GM23248 (cell line): ENCODE measurements around the gene ITGB2. TPM values are rescaled to one million over a fixed set of nuclear protein-coding genes. Genes with fewer than 3 reads are reported as not detected.

Experiments used
- DNase-seq: peaks from one replicate; pipeline ENCODE4 v3.0.0-alpha.2; 2015
- H2AFZ ChIP-seq: fragments of 200-600 bp; sonication (generic); 2 replicates; pipeline ENCODE4 v1.6.1; 2016; ENCODE audit warnings: antibody characterized with exemption
- H3F3A ChIP-seq: fragments of 200-600 bp; sonication (generic); 2 replicates; pipeline ENCODE4 v1.6.1; 2016; ENCODE audit warnings: mild to moderate bottlenecking, antibody characterized with exemption, mixed run types; ENCODE audit not compliant: insufficient read depth
- H3K27ac ChIP-seq: fragments of 200-600 bp; sonication (generic); 2 replicates; pipeline ENCODE4 v1.5.1; 2016; ENCODE audit warnings: mild to moderate bottlenecking
- H3K27me3 ChIP-seq: fragments of 200-600 bp; sonication (generic); replicated peaks from 2 replicates; pipeline ENCODE4 v1.6.1; 2016; ENCODE audit warnings: mild to moderate bottlenecking; ENCODE audit not compliant: insufficient read depth
- H3K36me3 ChIP-seq: fragments of 200-600 bp; sonication (generic); 2 replicates; pipeline ENCODE4 v1.6.1; 2016; ENCODE audit warnings: low read depth, mild to moderate bottlenecking
- H3K4me1 ChIP-seq: fragments of 200-600 bp; sonication (generic); 2 replicates; pipeline ENCODE4 v1.6.1; 2016; ENCODE audit warnings: mild to moderate bottlenecking; ENCODE audit not compliant: insufficient read depth
- H3K4me2 ChIP-seq: fragments of 200-600 bp; sonication (generic); one replicate; pipeline ENCODE4 v1.6.1; 2016; ENCODE audit warnings: mild to moderate bottlenecking; ENCODE audit not compliant: unreplicated experiment
- H3K4me3 ChIP-seq: fragments of 200-600 bp; sonication (generic); 2 replicates; pipeline ENCODE4 v1.5.1; 2016; ENCODE audit warnings: mild to moderate bottlenecking
- H3K79me2 ChIP-seq: fragments of 200-600 bp; sonication (generic); 2 replicates; pipeline ENCODE4 v1.6.1; 2016; ENCODE audit warnings: mild to moderate bottlenecking; ENCODE audit not compliant: insufficient read depth
- H3K9ac ChIP-seq: fragments of 200-600 bp; sonication (generic); 2 replicates; pipeline ENCODE4 v1.6.1; 2016; ENCODE audit warnings: mild to moderate bottlenecking
- H3K9me2 ChIP-seq: fragments of 200-600 bp; sonication (generic); 2 replicates; pipeline ENCODE4 v1.6.1; 2016; ENCODE audit warnings: mixed run types, mild to moderate bottlenecking, moderate library complexity; ENCODE audit not compliant: insufficient read depth
- H3K9me3 ChIP-seq: fragments of 200-600 bp; sonication (generic); one replicate; pipeline ENCODE4 v1.6.1; 2017; ENCODE audit warnings: low read depth
- H4K20me1 ChIP-seq: fragments of 200-600 bp; sonication (generic); 2 replicates; pipeline ENCODE4 v1.6.0; 2016; ENCODE audit not compliant: insufficient read depth
- EZH2 ChIP-seq: fragments of 200-600 bp; sonication (generic); IDR thresholded peaks from 2 replicates; pipeline ENCODE4 v1.6.1; 2018; ENCODE audit warnings: antibody characterized with exemption, mild to moderate bottlenecking; ENCODE audit not compliant: insufficient read depth, poor library complexity, severe bottlenecking
- EZH2phosphoT487 ChIP-seq: fragments of 200-600 bp; sonication (generic); IDR thresholded peaks from 2 replicates; pipeline ENCODE4 v1.6.1; 2018; ENCODE audit warnings: antibody characterized with exemption, moderate library complexity, mild to moderate bottlenecking, low read depth; ENCODE audit not compliant: insufficient read depth
- WGBS, 2 experiments: methylation state at CpG; one replicate each; pipeline ENCODE4 v1.1.6; 2015 to 2017; ENCODE audit warnings: low lambda C conversion rate in 2 of 2, low coverage in 1 of 2; ENCODE audit errors: missing lambda C conversion rate in 2 of 2; 5-methylcytosine and 5-hydroxymethylcytosine counted together
- in situ Hi-C: fragments of 300-500 bp; cut with MboI; formaldehyde crosslinking; loops from 2 replicates; pipeline ENCODE4 v1.15.0; 2020
- polyA plus RNA-seq: library from polyadenylated mRNA; unstranded; fragments of >200 nt; fragmentation: Nextera tagmentation; extraction: Ambion mirVana; gene quantifications from 2 replicates; pipeline ENCODE4 v1.2.1, GENCODE V29; 2016
- total RNA-seq: library from RNA; depleted of rRNA; stranded (reverse); fragments of >200 nt; shearing (Covaris generic); gene quantifications from 2 replicates; pipeline ENCODE4 v1.2.3, GENCODE V29; 2014

ITGB2 gene
- total and polyA plus RNA-seq, 2 experiments from 2014 or later, result 1.3 to 2.2 TPM

DNA sequence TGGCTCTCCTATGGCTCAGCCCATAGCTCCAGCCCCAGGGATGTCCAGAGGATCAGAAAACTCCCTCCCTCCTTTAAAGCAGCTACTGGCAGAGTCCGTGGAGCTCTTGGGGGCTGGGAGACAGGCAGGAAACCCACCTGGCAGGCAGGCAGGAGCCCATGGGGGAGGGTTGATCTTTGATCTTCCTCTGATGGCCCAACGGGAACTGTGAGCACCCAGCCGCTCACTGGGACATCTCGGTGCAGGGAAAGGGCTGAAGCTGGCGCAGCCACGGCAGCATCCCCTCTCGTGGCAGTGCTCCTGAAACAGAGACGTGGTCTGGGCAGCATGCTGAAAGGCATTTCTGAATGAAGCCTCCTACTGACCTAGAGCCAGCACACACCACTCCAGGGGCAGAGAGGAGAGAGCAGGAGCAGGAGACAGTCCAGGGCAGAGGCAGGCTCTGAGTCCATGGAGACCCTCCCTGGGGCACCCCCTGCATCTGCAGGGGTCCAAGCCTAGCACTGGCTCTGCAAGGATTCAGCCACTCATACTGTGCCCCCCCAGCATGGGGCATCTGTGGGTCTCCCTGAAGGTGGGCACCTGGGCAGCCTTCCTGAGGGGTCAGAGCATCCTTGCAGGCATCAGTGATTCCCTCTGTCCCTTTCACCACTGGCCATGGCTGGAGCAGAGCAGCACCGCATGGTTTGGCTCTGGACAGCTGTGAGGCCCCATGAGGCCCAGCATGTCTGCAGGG is 14.3 kb upstream of the ITGB2 start:
- 90 to 94% methylated on average over 9 of the region's 9 CpGs for WGBS, 2 experiments
- Histone ChIP-seq H3F3A (no peaks in the 10 kb centered on the region), H3K4me2 (no peak overlapping the region), H3K4me1 (peaks cover 19% of the 10 kb centered on the region), H3K27me3 (no peaks in the 10 kb centered on the region), H3K9me3 (no peaks in the 10 kb centered on the region), H3K79me2 (0 out of 2 replicates have a peak, but pooled peaks cover 8% of the 10 kb centered on the region), H3K9me2 (no peaks in the 10 kb centered on the region), H3K9ac (no peak overlapping the region), H3K36me3 (no peaks in the 10 kb centered on the region), H2AFZ (no peak overlapping the region), H3K4me3 (no peak overlapping the region), H3K27ac (no peak overlapping the region), H4K20me1 (no peaks in the 10 kb centered on the region)
- in situ Hi-C loops, result loop anchor here (10.0 to 25.0 kb wide), 2 partner anchors 130 to 423 kb away; partner anchors contain the start of gene UBE2G2
- TF ChIP-seq EZH2, result no peak
- TF ChIP-seq EZH2phosphoT487, result no peak
- DNase-seq, result no peak

DNA sequence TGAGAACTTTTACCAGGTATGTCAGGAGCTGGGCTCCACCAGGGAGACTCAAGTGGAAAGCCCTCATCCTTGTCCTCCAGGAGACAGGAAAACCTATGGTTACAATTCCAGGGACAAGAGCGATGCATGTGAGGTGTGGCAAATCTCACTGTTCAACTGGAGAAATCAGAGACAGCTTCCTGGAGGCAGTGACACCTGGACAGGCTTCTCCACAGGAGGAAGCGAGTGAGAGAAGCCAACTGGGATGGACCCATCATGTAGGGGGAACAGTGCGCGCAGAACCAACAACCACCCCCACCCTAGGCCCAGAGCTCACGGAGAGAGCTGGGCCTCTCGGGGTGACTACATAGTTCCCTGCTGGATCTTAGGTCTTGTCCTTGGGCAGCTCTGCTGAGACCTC is 13.6 kb upstream of the ITGB2 start:
- H3K27ac ChIP-seq, result no peak overlapping the region
- H3K27me3 ChIP-seq, result no peaks in the 10 kb centered on the region
- H3F3A ChIP-seq, result peaks cover 3% of the 10 kb centered on the region
- no peak overlapping the region for H3K4me3 ChIP-seq
- TF ChIP-seq EZH2, result no peak
- no peak for TF ChIP-seq EZH2phosphoT487
- H3K79me2 ChIP-seq, result 0 out of 2 replicates have a peak, but pooled peaks cover 4% of the 10 kb centered on the region
- in situ Hi-C loops, result loop anchor here (10.0 to 25.0 kb wide), 2 partner anchors 129 to 422 kb away; partner anchors contain the start of gene UBE2G2
- no peak for DNase-seq
- no peaks in the 10 kb centered on the region for H3K36me3 ChIP-seq
- H3K4me1 ChIP-seq, result peaks cover 21% of the 10 kb centered on the region
- H3K9me2 ChIP-seq, result no peaks in the 10 kb centered on the region
- no peak overlapping the region for H3K9ac ChIP-seq
- no peaks in the 10 kb centered on the region for H4K20me1 ChIP-seq
- H2AFZ ChIP-seq, result no peak overlapping the region
- WGBS, 2 experiments, result 90 to 100% methylated on average over 6 of the region's 6 CpGs
- no peaks in the 10 kb centered on the region for H3K9me3 ChIP-seq
- H3K4me2 ChIP-seq, result no peak overlapping the region

DNA sequence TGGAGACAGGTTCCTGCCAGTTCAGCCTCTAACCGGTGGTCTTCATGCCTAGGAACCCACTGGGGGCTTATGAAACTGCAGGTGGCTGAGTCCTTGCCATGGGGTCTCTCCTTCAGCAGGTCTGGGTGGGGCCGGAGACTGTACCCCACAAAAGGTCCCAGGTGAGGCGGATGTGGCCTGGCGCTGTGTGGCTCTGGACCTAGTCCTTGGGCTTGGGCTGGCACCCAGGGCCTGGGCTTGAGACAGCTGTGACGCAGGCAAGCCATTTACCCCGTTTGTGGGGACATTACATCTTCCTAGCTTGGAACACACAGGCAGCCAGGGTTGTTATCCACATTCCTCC is 13.2 kb upstream of the ITGB2 start:
- H3K27me3 ChIP-seq, result no peaks in the 10 kb centered on the region
- DNase-seq, result no peak
- in situ Hi-C loops, result loop anchor here (10.0 to 25.0 kb wide), 2 partner anchors 129 to 422 kb away; partner anchors contain the start of gene UBE2G2

DNA sequence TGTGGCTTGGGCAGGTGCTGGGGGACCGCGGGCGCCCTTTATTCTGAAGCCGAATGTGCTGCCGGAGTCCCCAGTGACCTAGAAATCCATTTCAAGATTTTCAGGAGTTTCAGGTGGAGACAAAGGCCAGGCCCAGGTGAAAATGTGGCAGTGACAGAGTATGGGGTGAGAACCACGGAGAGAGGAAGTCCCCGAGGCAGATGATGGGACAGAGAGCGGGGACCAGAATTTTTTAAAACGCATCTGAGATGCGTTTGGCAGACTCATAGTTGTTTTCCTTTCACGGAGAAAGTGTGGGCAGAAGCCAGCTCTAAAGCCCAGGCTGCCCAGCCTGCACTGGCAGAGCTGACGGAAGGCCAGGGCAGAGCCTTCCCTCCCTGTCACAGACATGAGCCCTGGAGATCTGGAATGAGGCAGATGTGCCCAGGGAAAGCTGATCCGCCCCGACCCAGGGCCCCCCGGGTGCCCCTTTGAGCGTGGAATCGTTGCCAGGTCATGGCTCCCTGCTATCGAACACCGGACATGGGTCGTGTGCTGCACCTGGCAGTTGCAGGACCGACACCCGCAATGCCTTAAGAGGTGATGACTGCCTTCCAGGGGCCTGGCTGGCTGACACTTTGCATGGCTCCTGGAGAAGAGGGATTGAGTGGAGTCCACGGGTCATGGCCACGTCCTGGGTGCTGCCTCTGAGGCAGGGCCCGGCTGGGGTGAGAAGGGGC is 12.7 kb upstream of the ITGB2 start:
- no peaks in the 10 kb centered on the region for H3K36me3 ChIP-seq
- peak overlapping the region; percentile 42; the same call in 1 of the 2 replicates for H3K9ac ChIP-seq
- peaks cover 23% of the 10 kb centered on the region for H3K4me1 ChIP-seq
- H4K20me1 ChIP-seq, result no peaks in the 10 kb centered on the region
- no peaks in the 10 kb centered on the region for H3K27me3 ChIP-seq
- H3K9me2 ChIP-seq, result no peaks in the 10 kb centered on the region
- H3K4me3 ChIP-seq, result peak overlapping the region; percentile 67
- in situ Hi-C loops, result loop anchor here (10.0 to 25.0 kb wide), 2 partner anchors 129 to 421 kb away; partner anchors contain the start of gene UBE2G2
- no peak overlapping the region for H3K27ac ChIP-seq
- peak overlapping the region; percentile 60 for H3K4me2 ChIP-seq
- H3F3A ChIP-seq, result peaks cover 7% of the 10 kb centered on the region
- TF ChIP-seq EZH2phosphoT487 (no peak), EZH2 (no peak)
- no peaks in the 10 kb centered on the region for H3K79me2 ChIP-seq
- 85 to 90% methylated on average over 23 to 25 of the region's 25 CpGs for WGBS, 2 experiments
- H3K9me3 ChIP-seq, result no peaks in the 10 kb centered on the region
- DNase-seq, result no peak
- no peak overlapping the region for H2AFZ ChIP-seq

More for the DNA sequence above, 13.2 kb upstream of the ITGB2 start:
- Histone ChIP-seq H2AFZ (no peak overlapping the region), H3K36me3 (no peaks in the 10 kb centered on the region), H3K79me2 (0 out of 2 replicates have a peak, but pooled peaks cover under 1% of the 10 kb centered on the region), H3K27ac (no peak overlapping the region), H3K9me2 (no peaks in the 10 kb centered on the region), H3K9me3 (no peaks in the 10 kb centered on the region), H3F3A (peaks cover 7% of the 10 kb centered on the region), H3K9ac (no peak overlapping the region), H4K20me1 (no peaks in the 10 kb centered on the region), H3K4me1 (peaks cover 21% of the 10 kb centered on the region), H3K4me2 (no peak overlapping the region), H3K4me3 (no peak overlapping the region)
- TF ChIP-seq EZH2phosphoT487, result no peak
- TF ChIP-seq EZH2, result no peak
- 81 to 84% methylated on average over 6 of the region's 6 CpGs for WGBS, 2 experiments
